NOMO-1 treated with dmso at 0.1 percent for 144 hours (cell line): ENCODE results near the gene COMT.

Experiments used
- DNase-seq: peaks from one replicate; lab custom pipeline; 2025; ENCODE audit not compliant: unreplicated experiment; lab: John Stamatoyannopoulos, UW

The COMT gene

DNA sequence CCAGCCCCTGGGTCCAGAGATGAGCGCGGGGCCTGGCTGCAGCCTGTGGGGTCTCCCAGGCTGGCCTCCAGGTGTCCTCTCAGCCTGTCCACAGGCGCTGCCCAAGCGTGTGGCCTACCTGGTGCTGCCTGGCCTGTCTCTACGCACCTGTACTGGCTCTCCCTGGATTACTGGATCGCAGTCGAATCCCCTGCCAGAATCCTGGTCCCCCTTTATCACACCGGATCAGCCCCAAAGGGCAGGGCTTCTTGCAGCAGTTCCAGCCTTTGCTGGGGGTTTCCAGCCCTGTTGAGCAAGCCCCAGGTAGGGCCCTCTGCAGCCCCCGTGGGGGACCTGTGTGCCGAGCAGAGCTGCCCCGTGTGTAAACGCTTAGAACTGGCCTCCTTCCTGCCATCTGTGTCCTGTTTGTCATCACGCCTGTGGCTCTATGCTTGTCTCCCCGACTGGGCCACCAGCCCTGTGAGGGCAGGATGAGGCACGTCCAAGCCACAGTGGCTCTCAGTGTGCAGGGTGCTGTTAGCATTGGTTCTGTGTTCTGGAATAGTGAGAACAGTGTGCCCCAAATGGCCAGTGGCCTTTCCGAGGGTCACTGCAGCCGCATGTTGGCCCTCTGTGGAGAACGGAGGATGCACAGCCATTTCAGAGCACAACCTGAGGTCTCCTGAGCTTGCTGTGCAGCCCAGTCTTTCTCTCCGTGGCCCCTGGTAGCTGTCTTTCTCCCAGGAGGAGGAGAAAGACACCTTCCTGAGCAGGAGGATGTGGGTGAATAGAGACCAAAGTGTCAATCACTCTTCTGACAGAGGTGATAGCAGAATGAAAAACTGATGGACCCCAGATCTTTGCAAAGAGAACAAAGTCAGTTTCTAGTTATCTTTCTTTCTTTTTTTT is 13.9 kb downstream of the COMT start:
- DNase-seq = no peak

DNA sequence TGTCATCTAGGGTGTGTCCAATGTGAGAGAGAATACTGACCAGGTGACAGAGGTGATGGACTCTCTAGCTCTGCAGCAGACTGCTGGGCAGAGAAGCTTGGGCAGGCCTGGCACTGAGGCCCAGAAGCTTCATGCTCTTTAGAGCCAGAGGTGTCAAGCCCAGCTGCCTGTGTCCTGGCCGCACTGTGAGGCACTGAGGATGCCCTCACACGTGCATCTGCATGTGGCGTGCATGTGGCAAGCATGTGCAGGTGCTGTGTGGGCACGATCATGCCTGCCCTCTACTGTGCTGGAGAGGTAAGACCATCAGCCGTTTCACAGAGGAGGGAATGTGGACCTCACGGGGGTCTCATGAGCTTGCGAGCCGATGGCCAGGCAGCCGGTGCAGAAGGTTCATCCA is 15.9 kb downstream of the COMT start:
- no peak for DNase-seq

DNA sequence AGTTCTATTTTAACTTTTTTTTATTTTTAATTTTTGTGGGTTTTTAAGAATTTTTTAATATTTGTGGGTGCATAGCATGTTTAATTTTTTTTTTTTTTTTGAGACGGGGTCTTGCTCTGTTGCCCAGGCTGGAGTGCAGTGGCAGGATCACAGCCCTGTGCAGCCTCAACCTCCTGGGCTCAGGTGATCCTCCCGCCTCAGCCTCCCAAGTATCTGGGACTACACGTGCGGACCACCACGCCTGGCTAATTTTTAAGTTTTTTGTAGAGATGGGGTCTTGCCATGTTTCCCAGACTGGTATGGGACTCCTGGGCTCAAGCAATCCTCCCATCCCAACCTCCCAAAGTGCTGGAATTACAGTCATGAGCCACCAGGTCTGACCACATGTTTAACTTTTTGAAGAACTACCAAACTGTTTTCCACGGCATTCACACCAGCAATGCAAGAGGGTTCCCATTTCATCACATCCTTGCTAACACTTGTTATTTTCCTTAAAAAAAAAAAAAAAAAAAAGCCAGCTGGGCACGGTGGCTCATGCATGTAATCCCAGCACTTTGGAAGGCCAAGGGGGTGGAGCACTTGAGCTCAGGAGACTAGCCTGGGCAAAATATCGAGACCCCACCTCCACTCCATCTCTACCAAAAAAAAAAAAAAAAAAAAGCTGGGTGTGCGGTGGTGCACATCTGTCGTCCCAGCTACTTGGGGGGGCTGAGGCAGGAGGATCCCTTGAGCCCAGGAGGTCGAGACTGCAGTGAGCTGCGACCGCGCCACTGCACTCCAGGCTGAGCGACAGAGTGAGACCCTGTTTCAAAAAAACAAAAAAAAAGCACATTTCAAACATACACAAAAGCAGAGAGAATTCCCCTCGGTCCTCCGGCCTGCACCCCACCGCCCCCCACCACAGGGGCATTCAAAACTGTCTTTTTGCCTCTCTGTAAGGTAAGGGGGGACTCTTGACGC is 16.8 kb downstream of the COMT start:
- DNase-seq = no peak

DNA sequence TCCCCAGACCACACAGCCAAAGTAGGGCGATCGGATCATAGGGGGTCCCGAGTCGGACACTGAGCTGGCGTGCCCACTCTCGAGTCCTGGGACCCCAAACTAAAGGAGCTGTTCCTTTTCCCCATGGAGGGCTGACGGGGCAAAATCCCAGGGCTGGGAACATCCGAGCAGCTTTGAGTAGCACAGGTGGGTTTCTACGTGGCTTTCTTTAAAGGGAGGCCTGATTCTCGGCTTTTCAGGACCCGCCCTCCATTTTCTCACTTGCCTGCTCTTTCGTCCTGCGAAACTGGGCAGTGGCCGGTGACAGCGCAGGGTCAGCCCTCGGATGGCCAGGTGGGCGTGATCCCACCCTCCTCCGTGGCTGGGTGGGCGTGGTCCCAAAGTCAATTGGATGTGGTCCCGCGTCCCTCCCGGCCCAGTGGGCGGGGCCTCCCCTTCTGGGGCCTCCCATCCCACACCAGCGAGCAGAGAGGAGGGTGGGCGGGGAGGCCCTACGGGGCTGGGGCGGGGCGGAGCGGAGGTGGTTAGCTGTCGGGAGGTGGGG is 17.5 kb downstream of the COMT start:
- no peak for DNase-seq

DNA sequence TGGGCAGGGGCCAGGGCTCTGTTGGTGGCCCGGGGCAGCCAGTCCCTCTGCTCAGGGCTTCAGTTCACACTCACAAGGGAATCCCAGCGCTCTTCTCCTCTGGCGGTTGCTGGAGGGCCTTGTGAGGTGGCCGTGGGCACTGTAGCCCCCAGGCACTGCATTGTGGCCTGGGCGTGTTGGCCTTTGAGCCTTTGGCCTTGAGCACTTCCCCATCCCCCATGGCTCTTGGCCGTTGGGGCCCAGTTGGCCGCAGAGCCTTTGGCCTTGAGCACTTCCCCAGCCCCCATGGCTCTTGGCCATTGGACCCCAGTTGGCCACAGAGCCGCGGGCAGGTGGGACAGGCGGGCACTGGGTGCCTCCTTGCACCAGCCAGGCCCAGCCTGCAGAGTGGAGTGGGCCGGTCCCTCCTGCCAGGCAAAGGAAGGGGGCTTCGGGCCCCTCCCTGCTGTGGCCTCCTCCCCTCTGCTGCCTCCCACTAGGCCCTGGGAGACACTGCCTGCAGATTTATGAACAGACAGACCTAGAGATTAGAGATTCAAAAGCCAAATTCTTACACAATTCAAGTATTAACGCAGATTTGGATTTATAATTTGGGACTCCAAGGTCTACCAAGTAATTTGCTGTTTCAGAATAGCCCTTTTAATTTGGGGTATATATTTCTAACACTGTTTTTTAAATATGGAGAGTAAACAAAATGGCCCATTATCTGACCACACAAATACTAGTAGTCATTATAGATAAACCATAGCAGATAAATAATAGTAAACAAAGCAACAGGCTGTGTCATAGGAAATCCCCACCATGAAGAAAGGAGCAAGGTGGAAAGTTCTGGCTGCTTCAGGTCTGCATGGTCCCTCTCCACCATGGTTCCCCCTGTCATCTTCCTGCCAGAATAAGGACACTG is 18.3 kb downstream of the COMT start:
- DNase-seq = no peak

DNA sequence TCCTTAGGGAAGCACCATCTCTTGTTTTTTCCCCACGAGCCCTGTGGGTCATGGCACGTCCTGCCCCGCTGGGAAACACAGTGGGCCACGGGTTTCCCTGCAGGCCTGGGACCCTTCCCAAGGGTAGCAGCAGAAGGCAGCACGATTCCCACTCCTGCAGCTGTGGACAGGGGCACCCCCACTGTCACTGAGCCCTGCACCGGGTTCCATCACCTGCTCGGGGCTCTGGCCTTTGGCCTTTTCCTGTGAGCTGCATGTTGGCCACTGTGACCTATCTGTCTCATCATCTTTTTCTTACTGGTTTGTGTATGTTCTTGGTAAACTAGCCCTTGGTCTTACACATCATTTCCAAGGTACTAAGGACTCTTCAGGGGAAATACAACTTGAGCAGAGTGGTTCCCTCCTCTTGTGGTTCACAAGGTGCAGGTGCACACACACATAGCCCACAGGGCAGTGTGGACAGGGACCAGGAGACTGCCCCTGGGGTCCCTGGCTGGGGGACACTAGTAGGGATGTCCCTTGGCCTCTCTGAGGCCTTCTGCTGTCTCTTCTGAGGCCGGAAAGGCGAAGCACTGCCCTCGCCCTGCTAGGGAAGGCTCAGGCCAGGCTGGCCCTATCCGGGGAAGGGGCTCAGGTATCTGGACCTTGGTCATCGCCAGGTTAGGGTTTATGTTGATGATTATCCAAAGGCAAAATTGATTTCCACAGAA is 19.1 kb downstream of the COMT start:
- no peak for DNase-seq

DNA sequence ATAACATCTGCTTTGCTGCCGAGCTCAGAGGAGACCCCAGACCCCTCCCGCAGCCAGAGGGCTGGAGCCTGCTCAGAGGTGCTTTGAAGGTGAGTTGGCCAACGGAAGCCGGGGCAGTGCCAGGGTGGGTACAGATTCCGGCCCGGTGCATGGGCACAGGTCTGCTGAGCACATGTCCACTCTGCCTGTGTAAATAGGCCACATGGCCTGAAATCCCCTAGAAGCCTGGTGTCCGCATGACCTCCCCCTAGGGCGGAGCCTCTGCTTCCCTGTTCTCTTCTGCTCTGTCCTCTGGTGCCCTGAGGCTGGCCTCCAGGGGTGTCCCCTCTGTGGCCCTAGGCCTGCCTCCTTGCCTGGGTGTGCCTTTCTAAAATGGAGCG is 19.6 kb downstream of the COMT start:
- no peak for DNase-seq

DNA sequence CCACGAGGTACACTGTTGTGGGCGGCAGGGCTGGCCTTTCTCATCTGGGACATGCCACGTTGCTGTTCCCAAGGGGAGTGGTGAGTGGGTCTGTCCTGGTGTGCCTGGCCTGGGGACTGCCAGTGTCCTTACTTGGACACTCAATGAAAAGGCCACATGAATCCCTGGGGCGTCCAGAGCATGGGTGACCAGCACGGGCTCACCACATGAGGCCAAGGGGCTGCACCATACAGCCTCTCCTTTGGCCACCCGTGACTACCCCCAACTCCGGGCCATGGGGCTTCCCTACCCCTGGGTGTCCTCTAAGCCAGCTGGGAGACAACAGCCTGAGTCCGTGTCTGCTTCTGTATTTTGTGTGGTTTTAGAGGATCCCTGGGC is 20.3 kb downstream of the COMT start:
- DNase-seq = no peak

DNA sequence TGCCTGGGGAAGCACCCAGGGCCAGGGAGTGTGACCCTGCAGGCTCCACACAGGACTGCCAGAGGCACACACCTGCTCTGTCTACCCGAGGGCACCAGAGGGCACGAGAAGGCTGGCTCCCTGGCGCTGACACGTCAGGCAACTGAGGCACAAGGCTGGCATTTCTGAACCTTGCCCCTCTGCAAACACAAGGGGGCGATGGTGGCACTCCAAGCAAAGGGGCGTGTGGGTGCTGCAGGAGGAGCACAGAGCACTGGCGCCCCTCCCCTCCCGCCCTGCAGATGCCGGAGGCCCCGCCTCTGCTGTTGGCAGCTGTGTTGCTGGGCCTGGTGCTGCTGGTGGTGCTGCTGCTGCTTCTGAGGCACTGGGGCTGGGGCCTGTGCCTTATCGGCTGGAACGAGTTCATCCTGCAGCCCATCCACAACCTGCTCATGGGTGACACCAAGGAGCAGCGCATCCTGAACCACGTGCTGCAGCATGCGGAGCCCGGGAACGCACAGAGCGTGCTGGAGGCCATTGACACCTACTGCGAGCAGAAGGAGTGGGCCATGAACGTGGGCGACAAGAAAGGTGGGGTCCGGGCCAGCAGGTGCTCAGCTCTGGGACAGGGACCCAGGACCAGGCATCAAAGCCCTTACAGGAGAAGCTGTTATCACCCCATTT is 20.8 kb downstream of the COMT start:
- no peak for DNase-seq

DNA sequence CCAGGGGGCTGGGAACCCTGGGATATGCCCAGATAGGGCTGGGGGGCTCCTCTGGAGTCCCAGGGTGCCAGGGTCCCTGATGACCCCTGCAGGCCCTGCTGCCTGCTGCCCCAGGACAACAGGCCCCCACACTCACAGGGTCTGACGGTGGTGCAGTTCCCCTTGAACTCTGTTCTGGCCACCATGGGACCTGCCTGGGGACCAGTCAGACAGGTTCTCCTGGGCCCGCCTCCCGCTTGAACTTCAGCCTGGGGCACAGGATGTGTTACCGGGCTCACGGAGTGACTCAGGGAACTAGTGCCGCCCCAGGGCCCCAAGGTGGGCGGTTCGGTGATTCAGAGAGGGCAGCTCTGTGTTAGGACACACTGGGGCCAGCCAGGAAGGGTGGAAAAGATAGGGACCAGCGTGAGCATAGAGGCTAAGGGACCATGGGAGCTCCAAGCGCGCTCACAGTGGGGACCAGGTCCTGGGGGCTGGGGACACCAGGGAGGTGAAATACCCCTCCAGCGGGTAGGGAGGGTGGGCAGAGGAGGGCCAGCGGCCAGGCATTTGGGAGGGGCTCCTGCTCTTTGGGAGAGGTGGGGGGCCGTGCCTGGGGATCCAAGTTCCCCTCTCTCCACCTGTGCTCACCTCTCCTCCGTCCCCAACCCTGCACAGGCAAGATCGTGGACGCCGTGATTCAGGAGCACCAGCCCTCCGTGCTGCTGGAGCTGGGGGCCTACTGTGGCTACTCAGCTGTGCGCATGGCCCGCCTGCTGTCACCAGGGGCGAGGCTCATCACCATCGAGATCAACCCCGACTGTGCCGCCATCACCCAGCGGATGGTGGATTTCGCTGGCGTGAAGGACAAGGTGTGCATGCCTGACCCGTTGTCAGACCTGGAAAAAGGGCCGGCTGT is 21.6 kb downstream of the COMT start:
- DNase-seq = no peak

DNA sequence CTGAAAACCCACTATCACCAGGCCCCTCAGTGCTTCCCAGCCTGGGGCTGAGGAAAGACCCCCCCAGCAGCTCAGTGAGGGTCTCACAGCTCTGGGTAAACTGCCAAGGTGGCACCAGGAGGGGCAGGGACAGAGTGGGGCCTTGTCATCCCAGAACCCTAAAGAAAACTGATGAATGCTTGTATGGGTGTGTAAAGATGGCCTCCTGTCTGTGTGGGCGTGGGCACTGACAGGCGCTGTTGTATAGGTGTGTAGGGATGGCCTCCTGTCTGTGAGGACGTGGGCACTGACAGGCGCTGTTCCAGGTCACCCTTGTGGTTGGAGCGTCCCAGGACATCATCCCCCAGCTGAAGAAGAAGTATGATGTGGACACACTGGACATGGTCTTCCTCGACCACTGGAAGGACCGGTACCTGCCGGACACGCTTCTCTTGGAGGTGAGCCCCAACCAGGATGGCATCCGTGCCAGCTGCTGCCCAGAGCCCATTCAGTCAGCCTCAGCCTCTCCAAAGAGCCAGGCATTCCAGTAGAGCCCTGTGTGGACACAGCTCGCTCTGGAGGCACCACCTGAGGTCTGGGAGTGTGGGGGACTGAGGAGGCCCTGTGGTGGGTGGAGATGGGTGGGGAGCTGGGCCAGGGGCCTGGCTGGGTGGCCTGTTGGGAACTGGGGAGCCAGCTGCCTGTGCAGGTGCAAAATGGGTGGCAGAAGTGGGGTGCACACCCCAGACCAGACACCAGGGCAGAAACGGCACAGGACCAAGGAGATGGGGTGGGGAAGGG is 22.5 kb downstream of the COMT start:
- no peak for DNase-seq

DNA sequence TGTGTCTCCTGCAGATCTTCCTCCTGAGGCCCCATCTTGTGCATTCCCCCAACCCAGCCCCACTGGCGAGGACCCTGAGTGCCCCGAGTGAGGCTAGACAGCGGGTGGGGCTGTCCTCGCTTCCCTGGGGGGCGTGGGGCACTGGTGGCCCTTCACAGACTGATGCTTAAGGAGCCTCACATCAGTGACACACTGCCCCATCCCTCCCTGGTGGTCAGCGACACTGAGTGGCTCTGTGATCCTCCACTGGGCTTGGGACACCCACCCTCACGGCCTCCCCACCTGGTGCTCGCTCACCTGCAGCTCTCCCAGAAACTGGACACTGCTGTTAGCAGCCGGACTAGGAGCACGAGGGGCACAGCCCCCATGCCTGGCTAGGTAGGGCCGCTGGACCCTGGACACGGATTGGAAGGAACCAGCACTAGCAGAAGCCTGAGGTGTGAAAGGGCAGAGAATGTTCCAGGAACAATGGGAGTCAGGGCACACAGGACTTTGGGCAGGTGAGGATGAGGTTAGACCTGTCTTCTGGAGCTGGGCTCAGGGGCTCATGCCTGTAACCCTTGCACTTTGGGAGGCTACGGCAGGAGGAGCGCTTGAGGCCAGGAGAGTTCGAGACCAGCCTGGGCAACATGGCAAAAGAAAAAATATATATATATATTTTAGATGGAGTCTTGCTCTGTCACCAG is 23.3 kb downstream of the COMT start:
- no peak for DNase-seq

DNA sequence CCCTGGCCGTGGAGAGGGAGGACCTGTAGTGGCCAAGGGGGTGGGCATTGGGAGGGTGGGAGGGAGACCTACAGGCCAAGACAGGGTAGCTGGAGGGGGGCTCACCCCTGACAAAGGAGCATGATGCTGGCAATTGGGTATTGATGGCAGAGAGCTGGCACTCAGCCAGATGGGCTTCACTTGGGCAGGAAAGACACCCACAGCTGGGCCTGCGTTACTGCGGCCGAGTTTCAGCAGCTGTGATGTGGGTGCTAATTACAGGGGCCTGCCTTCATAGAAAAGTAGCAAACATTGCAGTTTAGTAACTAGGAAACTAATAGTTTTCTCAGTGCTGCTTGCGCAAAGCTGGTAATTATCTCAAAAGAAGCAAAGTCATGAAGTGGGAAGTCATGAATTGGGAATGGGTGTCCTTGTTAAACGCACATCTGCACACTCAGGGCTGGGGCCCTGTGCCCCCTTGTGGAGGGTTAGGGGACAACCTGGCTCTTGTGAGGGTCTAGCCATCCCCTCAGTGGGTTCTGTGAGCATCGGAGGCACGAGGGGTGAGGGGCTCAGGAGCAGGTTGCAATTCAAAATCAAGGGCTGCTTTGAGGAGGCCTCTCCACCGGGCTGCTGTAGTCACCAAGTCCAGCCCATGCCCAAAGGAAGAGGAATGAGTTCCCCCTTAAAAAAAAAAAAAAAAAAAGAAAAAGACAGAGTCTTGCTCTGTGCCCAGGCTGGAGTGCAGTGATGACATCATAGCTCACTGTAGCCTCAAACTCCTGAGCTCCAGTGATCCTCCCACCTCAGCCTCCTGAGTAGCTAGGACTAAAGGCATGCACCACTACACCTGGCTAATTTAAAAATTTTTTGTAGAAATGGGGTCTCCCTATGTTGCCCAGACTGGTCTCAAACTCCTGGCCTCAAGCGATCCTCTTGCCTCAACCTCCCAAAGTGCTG is 24.5 kb downstream of the COMT start:
- DNase-seq = peak; percentile 74

DNA sequence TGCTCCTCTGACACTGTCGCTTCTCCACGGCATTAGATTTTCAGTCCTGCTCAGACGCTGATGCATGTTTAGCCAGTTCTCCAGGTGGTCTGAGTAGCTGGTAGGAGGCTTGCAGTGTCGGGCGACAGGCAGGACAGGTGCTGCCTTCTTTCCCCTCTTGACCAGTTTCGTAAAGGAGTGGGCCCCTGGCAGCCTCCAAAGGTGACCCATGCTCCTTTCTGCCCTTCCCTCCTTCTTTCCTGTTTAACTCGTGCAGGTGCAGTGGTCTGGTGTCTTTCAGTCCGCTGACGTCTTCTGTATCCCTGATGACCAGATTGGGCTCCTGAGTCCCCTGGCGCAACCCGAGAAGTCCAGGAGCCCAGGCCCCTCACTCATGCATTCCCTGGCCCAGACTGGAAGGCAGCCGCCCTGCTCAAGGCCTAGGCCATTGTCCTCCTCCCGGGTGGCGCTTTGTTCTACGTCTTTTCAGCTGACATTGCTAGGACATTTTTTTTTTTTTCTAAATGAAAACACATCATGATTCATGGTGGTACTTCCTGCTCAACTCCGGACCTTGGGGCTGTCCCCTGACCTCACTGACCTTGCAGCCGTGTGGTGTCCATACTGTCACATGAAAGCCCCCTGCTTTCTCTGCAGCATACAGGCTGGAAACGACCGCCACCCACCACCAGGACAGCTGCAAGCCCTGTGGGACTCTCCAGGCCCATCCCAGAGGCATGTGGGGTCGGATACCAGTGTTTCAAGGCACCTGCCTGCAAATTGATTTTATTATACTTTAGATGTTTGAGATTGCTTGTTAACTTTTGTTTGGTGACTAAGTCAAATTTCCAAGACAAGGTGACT is 25.6 kb downstream of the COMT start:
- no peak for DNase-seq

DNA sequence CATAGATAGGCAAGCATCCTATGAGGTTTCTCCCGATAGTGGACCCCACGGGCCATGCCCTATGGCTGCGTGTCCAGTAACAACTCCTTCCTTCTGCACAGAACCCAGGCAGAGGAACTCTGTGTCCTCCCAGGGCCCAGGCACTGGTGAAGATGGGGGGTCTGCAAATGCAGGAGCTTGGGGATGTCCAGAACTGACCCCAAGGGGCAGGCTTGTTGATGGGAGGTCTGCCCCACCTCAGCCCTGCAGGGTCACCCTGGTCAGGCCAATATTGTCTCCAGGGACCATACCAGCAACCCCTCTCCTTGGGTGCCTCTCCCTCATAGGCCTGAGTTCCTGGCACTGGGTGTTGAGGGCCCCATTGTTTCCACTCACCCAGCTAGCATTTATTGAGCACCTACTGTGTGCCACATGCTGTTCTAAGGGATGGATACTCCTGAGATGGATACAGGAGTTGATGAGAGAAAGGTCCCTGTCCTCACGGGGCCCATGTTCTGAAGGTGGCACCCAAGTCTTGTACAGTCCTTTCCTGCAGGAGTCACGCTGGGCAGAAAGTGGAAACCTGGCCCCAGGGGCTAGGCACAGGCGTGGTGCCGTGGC is 26.4 kb downstream of the COMT start:
- no peak for DNase-seq
